ENCODE data around the gene MTSS2. TPM values are rescaled to one million over a fixed set of nuclear protein-coding genes. Genes with fewer than 3 reads are reported as not detected.

Gene MTSS2
- polyA plus RNA-seq, 1 of the 3 experiments (the other 2 are of a cell fraction): 54.1 TPM

- 0 out of 2 replicates have a peak, but pooled peaks cover 4% of the 10 kb centered on the region for H4K20me1 ChIP-seq (ENCODE audit: insufficient read depth)
- H3K4me3 ChIP-seq (ENCODE audit: low read depth in 2 of 2, low read length in 1 of 2): no peak overlapping the region
- ChIA-PET CTCF (interaction anchor here (6.5 kb wide), 1 partner anchor 114 kb away, joined by 57 read pairs; no protein-coding TSS in a partner anchor), POLR2A (no interaction called here)
- no peaks in the 10 kb centered on the region for H3K27me3 ChIP-seq (ENCODE audit: insufficient read depth)
- no peak overlapping the region for H3K4me2 ChIP-seq
- no peaks in the 10 kb centered on the region for H3K79me2 ChIP-seq (ENCODE audit: insufficient read depth)
- H3K4me1 ChIP-seq (ENCODE audit: control insufficient read depth in 1 of 2, insufficient read depth in 2 of 2, low read depth in 1 of 2, low read length in 1 of 2): peaks cover 0 to 9% of the 10 kb centered on the region in 2 experiments; a peak in 1 of 4 replicates
- no peaks in the 10 kb centered on the region for H3K9me3 ChIP-seq
- no peak overlapping the region for H3K27ac ChIP-seq (ENCODE audit: low read depth in 2 of 2, low read length in 1 of 2)
- H3F3A ChIP-seq (replicated peaks; ENCODE audit: insufficient read depth): no peaks in the 10 kb centered on the region
- DNase-seq: peak; percentile 30
- TF ChIP-seq POLR2AphosphoS5 (IDR thresholded peaks at IDR 0.05; ENCODE audit: low read depth, low read length): no peak
- 0 out of 2 replicates have a peak, but pooled peaks have one; percentile 9 for TF ChIP-seq SMC3 (IDR thresholded peaks at IDR 0.05; ENCODE audit: low read depth, low read length)
- no peak overlapping the region for H2AFZ ChIP-seq (ENCODE audit: low read depth)
- H3K9me2 ChIP-seq: no peaks in the 10 kb centered on the region
- H3K9ac ChIP-seq: no peak overlapping the region
- 86% methylated on average over 18 of the region's 22 CpGs for WGBS (ENCODE audit: low lambda C conversion rate)
- H3K36me3 ChIP-seq (replicated peaks in 1 of 2; ENCODE audit: control insufficient read depth in 1 of 2, insufficient read depth in 2 of 2, low read length in 1 of 2): no peaks in the 10 kb centered on the region
Measured at GRCh38 chr16:70656712-70657263, 29.1 kb downstream of the MTSS2 start.

GRCh38 chr16:70656065-70656711 lies 29.7 kb downstream of the MTSS2 start:
- Histone ChIP-seq H2AFZ (ENCODE audit: low read depth) (no peak overlapping the region), H3K4me1 (ENCODE audit: control insufficient read depth in 1 of 2, insufficient read depth in 2 of 2, low read depth in 1 of 2, low read length in 1 of 2) (peaks cover 0 to 9% of the 10 kb centered on the region in 2 experiments; a peak in 1 of 4 replicates), H3K9me3 (no peaks in the 10 kb centered on the region), H3K4me2 (no peak overlapping the region), H3K9ac (no peak overlapping the region), H3F3A (replicated peaks; ENCODE audit: insufficient read depth) (no peaks in the 10 kb centered on the region), H4K20me1 (ENCODE audit: insufficient read depth) (no peaks in the 10 kb centered on the region), H3K79me2 (ENCODE audit: insufficient read depth) (no peaks in the 10 kb centered on the region), H3K4me3 (ENCODE audit: low read depth in 2 of 2, low read length in 1 of 2) (no peak overlapping the region), H3K9me2 (no peaks in the 10 kb centered on the region), H3K27ac (ENCODE audit: low read depth in 2 of 2, low read length in 1 of 2) (no peak overlapping the region), H3K27me3 (ENCODE audit: insufficient read depth) (no peaks in the 10 kb centered on the region), H3K36me3 (replicated peaks in 1 of 2; ENCODE audit: control insufficient read depth in 1 of 2, insufficient read depth in 2 of 2, low read length in 1 of 2) (no peaks in the 10 kb centered on the region)
- 79% methylated on average over 8 of the region's 8 CpGs for WGBS (ENCODE audit: low lambda C conversion rate)
- TF ChIP-seq RAD21 (IDR thresholded peaks at IDR 0.05; ENCODE audit: low read length): no peak
- TF ChIP-seq GATA2 (CRISPR knock-in tag; IDR thresholded peaks at IDR 0.05): no peak
- TF ChIP-seq TEAD4 (IDR thresholded peaks at IDR 0.05; ENCODE audit: borderline replicate concordance, insufficient read depth): no peak
- TF ChIP-seq MEF2A (IDR thresholded peaks at IDR 0.05; ENCODE audit: borderline replicate concordance, low read depth): no peak
- no peak for TF ChIP-seq SIN3A (IDR thresholded peaks at IDR 0.05; ENCODE audit: borderline replicate concordance, low read depth, low read length)
- TF ChIP-seq EZH2phosphoT487 (IDR thresholded peaks at IDR 0.05; ENCODE audit: borderline replicate concordance, low read depth): no peak
- no peak for TF ChIP-seq GABPA (IDR thresholded peaks at IDR 0.05; ENCODE audit: low read depth)
- TF ChIP-seq CTCF (IDR thresholded peaks at IDR 0.05): no peak
- no peak for TF ChIP-seq RCOR1 (IDR thresholded peaks at IDR 0.05; ENCODE audit: low read length)
- no peak for TF ChIP-seq POLR2AphosphoS5 (IDR thresholded peaks at IDR 0.05; ENCODE audit: low read depth, low read length)
- TF ChIP-seq TAF1 (IDR thresholded peaks at IDR 0.05; ENCODE audit: borderline replicate concordance, low read depth, low read length): no peak
- TF ChIP-seq FOXJ3 (CRISPR knock-in tag; IDR thresholded peaks at IDR 0.05): no peak
- TF ChIP-seq YY1 (IDR thresholded peaks at IDR 0.05; ENCODE audit: low read depth): no peak
- DNase-seq: no peak
- CTCF ChIA-PET: interaction anchor here (1.3 to 6.5 kb wide), 2 partner anchors 114 to 296 kb away, joined by 3 to 57 read pairs; no protein-coding TSS in a partner anchor
- POLR2A ChIA-PET: no interaction called here
